CD4-positive, alpha-beta T cell treated with Interleukin-15 for 4 hours (primary cell): ENCODE data around the gene CADPS.

Source experiments
- DNase-seq: peaks from one replicate; pipeline ENCODE4 v3.0.0-alpha.2; 2020; ENCODE audit warnings: low spot score

CADPS gene

DNA sequence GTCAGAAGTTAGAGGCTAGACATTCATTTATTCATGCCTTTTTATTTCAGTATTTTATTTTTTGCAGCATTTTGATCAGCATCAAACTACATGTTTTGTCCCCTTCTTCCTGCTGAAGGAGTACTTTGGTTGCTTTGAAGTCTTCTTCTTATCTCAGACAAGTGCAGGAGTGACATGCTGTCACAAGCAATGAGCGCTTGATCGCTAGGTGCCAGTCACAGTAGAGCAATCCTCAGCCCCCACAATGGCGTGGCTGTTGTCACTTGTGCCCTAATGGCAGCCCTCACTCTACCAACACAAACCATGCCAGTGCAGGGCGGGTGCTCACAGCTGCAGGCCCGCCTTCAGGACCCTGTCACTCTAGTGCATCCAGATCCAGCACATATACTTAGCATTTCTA lies 317.2 kb downstream of the CADPS start:
- DNase-seq = no peak

DNA sequence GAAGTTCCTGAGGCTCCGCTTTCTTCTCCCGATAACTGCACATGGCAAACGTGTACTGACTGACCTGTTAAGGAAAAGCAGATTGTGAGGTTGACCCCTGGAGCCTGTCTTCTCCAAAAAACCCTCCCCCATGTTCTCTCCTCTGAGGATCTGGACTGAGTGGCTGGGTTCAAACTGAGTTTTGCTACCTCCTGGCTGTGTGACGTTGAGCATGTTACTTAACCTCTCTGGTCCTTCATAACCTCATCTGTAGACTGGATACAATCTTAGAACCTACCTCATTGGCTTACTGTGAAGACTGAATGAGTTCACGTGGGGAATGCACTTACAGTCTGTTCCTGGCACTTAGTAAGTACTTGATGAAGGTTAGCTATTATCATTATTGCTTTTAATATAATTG lies 317.8 kb downstream of the CADPS start:
- DNase-seq = no peak

DNA sequence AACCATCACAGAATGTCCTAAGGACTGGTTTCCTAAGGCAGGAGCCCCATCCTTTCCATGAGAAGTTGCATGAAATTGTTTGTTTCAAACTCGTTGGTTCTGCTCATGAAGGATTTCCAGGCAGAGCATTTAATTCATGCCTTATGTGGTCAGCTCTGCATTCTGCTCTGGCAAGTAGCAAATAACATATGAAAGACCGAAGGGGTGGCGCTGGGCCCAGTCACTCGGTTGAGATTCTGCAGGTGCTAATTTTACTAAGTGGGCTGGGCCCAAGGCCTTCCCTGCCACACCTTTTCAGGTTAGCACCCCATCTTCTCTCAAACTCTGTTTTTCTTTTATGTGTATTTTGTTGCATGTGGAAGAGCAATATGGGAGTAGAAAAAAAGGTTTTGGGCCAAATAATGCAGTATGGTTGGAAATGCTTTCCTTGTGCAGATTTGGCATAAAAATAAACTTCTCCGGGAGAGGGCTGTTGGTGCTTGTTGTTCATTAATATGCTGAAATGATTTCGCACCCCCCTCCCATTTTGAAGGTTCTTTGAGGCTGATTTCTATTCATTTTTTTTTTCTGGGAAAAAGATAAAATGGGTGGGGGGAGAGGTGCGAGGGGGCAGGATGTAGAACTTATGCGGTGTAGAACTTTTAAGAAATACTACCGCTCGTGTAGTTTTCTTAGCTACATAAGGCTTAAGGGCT lies 318.9 kb downstream of the CADPS start:
- no peak for DNase-seq

DNA sequence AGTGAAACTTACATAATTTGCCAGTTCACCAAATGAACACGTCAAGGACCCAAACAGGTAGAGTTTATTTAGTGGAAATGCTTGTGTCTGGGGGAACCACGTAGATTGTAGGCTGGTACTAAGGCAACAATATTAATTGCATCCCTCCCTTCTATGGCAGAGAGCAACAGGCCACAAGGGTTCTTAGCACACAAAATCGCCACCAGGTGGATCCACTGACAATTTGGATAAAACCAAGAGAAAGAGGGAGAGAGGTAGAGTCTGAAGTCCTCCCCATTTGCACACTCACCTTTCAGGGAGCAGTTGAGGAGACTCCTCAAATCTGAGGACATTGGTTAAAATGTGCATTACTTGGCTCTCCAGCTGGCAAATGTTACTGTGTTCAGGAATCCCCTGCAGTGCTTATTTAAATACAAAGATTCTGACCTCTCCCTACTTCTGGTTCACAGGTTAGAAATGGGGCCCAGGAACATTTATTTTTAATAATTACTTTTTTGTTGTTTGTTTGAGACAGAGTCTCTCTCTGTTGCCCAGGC lies 320.9 kb downstream of the CADPS start:
- no peak for DNase-seq

DNA sequence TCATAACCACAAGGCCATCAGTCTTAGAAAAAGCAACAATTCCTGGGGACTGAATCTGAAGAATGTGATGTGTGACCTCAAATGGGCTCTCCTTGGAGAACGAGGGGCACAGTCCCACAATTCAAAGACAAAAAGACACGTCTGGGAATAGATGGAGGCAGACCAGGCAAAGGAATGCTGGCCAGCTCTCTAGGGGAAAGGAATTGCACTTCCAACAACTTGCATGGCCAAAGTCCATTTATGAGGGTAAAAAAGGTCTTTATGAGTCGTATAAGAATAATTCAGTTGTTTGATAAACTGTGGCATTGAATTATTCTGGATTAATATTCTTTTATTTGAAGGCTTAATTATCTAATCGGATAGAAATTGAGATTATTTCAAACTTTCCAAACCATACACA lies 321.4 kb downstream of the CADPS start:
- no peak for DNase-seq

DNA sequence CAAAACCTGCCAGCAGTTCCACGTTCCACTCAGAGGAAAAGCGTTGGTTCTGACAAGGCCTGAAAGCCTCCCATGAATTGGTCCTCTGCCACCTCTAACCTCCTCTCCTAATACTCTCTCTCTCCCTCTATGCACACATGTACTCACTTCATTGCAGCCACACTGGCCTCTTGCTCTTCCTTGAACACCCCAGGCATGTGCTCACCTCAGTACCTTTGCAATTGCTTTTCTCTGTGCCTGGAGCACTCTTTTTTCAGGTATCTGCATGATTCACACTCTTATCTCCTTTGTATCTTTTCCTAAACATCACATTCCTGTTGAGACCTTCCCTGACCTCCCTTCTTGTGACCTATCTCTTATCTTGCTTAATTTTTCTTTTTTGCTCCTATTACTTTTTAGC lies 323.7 kb downstream of the CADPS start:
- no peak for DNase-seq

DNA sequence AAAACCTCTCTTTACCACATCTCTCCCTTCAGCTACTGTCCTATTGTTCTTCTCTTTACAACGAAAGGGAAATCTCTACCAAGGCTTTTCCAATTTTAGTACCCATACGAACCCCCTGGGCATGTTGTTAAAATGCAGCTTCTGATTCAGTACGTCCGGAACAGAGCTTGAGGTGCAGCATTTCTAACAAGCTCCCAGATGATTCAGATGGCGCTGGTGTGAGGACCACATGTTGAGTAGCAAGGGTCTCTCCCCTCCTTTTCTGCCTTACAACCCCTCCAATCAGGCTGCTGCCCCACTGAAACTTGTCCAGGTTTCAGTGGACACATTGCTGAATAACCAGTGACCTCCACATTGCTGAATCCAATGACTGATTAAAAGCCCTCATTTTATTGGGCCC lies 324.8 kb downstream of the CADPS start:
- no peak for DNase-seq

DNA sequence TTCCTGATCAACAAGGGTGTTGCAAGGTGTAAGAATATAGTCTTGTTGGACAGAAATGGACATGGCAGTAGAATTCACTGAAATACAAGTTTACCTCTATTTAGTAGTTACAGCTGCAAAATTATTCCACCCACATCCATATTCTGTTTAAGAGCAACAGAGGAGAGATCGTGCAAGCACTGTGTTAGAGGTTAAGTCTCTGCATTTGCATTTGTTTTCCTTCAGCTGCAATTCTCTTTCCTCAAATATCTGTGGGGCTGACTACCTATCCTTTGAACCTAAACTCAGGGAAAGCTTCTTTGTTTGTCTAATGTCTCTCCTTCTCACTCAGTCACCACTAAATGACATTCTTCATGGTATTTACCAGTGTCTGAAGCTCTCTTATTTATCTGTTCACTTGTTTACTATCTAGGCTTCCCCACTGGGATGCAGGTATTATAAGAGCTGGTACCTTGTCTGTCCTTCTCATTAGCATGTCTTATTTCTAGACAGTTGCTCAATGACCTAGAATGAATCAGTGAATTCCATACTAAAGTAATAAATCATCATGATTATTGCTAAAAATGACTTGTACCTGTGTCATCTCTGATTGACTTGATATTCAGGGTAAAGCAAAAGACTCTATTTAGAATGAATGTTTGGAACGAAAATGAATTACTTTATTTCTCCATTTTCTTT lies 326.5 kb downstream of the CADPS start:
- no peak for DNase-seq

DNA sequence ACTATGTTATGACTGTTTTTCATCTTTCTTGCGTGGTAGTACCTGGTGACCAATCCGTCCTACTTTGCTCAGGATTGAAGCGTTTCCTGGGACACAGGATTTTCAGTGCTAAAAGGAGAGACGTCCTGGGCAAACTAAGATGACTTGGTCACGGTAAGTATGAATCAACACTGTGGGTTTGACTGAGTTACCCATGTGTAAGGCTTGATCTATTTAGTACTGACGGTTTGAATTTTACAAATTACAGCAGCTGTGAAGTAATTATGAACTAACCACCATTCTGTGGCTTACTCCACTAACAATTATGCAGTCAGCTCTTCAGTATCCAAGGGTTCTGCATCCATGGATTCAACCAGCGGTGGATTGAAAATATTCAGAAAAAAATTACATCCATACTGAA lies 328.9 kb downstream of the CADPS start:
- no peak for DNase-seq

DNA sequence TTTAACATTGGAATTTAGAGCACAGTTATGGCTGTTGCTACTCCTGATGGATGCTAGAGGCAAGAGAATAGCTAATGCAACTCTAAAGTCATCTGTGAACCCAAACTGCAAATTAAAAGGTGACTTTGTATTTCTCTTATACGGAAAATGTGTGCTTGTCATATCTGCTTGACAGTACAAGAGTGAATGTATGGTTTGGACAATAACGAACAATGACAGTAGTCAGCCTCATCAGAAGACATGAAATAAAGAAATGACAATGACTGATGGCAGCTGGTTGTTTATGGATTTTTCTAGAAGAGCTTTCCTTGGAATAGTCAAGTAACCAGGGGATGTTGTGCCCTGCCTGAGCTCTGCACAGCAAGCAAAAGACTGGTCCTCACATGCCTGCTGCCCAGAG lies 333.0 kb downstream of the CADPS start:
- DNase-seq = no peak

DNA sequence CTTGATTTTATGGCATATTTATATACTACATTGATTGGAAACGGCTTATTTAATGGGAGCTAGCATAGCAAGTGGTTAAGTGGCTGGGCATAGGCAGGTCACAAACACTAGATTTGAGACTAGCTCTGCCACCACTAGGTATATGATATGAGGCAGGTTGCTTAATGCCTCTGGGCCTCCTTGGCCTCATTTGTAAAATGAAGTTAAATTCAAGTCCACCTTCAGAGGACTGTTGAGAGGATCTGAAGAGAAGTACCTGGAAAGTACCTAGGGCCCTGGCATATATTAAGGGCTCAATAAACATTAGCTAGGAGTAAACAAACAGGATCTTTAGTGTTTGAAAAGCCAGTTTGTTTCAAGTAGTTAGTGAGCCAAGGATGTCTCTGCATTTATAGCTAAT lies 335.5 kb downstream of the CADPS start:
- no peak for DNase-seq

DNA sequence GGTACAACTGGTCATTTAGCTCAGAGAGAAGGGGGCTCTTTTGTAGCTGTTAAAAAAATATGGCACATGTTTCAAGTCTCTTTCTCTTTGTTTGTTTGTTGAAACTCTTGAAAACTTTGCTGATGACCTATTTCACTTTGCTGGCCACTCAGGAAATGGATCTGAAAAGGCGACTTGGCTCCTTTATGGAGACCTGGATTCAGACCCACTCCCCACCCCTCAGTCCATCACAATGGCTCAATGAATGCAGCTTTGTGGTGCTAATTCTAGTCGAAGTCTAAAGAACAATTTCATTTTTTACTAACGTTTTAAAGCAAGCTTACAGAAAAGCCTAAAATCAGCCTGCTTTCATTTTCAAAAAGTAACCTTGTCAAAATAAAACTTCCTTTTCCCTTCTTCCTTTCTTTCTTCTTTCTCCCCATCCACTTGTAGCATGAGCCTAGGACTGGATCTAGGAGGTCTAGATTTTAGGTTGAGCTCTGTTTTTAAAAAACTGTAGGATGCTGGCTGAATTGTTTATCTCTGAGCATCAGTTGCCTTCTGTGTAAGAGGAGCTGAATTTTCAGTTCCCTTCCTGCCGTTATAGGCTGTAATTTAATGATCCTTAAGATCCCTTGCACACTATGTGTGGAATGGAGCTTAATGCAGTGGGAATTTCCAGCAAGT lies 336.4 kb downstream of the CADPS start:
- no peak for DNase-seq

DNA sequence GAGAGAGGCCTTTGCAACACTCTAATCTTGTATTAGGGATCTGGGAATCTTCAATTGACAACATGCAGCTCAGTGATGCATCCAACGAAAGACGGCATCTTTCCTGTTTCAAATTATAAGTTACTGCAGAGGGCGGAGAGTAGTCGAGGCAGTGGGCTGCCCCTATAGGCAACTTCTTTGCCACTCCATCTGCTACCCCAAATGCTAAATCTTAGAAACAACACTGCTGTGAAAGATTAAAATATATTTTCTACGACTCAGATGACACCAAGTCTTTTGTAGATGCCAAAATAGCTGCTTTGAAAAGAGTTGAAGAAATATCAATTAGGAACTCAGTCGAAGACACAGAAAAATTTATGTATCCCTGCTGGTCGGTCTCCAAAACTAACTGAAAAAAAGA lies 340.9 kb downstream of the CADPS start:
- DNase-seq = no peak

DNA sequence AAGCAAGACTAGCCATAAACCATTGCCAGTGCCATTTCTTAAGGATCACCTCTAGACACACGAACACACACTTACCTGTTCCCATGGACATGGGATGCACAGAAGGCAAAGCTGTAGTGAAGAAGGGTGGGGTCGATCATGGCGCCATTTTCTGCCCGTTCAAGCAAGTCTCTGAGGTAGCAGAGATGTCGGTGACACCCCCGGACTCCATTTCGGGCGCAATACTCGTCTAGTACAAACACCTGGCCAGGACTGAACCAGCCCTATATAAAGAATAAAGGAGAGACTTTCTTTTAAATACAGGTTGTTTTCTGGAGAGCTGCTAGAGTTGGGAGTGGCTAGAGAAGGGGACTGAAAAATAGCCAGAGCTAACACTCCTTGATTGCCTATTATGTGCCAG lies 342.4 kb downstream of the CADPS start:
- no peak for DNase-seq

DNA sequence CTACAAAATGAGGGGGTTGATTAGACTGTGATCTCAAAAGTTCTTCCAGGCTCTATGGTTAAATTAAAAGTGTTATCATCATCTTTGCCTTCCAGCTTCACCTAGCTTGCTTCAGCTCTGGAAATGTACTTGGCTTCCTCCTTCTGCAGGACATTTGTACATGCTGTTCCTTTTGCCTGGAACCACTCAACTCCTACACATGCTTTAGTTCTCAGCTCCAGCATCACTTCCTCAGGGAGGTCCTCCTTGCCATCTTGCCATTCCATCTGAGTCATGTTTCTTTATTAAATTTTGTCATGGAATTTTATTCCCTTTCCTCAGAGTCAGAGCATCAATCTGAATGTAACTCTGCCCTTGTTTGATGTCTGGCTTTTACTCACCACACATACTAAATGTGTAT lies 343.2 kb downstream of the CADPS start:
- DNase-seq = no peak

DNA sequence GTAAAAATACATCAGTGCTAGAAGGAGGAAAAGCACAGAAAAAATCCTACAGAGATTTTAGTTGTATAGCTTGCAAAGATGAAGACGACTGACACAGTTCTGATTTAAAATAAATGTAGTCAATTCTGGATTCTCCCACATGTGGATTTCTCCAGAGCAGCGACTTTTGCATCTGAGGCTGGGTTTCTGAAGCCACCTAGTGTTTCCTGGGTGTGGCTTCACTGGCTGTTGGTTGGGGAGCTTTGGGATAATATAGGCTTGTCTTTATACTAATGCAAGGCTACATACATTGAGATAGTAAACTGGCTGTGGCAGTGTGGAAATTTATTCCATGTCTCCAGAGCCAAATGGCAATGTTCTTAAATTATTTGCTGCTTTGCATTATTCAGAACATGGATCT lies 343.7 kb downstream of the CADPS start:
- no peak for DNase-seq

DNA sequence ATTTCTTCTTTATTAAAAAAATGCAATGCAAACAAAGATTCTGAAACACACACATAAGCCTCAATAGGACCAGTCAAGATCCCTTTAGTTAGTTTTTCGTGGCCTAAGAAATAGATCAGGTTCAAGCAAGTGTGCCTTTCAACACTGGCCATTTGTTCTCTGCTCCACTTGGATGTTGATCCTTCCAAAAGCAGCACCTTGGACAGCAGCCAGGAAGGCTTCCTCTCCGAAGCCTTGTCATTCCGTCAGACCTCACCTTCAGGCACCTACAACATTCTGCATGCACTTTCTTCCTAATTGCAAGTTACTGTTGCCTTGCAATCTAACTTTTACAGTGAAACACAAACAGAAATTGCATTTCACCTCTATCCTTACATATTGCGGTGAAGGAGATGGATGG lies 346.0 kb downstream of the CADPS start:
- no peak for DNase-seq

DNA sequence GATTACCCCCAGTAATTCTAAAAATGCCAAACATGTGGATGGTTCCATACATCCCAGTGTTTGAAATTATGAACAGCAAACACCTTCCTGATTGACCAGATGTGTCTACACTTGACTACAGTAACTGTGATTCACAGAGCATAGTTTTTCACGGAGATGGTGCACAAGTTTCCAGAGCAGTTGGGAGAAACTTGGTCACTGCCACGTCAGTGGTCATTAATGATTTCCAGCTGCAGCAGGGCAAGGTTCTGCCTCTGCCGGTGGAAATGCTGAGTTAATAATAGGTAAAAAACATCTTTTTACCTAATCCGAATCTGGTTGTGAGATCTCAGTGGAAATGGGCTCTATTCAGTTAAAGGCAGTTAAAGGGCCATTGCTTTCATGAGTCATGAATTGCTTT lies 347.7 kb downstream of the CADPS start:
- no peak for DNase-seq

DNA sequence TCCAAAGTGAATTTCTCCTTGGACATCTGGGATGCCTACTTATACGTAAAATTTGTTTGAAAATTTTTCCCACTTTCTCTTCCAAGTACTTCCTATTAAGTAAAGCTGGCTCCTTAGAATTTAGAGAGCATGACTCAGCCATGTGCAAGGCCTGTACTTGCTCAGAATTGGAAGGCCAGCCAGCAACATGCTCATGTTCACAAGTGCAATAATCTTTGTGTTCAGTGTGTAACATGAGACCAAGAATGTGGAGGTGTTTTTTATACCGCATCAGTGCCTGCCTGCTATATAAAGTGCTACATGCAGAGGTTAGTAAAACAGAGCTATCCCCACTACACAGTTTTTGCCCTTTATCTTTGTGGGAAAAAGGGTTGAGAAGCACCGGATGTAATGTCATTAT lies 349.9 kb downstream of the CADPS start:
- DNase-seq = no peak

DNA sequence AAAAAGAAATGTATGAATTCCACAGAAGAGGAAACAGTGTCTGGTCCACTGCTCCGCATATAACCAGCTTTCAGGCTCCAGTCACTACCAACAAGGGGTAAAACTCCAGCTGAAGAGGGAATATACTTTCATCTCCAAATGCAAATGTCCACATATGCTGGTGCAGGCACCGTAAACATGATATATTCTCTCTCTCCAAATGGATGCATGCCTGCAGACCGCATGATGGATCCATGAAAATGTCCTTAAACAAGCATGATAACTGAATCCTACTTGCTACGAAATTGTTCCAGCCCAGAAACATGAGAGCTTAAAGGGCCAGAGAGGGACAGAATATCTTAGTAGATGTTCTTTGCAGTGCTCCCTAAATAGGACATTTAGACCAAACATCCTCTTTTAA lies 351.5 kb downstream of the CADPS start:
- no peak for DNase-seq

DNA sequence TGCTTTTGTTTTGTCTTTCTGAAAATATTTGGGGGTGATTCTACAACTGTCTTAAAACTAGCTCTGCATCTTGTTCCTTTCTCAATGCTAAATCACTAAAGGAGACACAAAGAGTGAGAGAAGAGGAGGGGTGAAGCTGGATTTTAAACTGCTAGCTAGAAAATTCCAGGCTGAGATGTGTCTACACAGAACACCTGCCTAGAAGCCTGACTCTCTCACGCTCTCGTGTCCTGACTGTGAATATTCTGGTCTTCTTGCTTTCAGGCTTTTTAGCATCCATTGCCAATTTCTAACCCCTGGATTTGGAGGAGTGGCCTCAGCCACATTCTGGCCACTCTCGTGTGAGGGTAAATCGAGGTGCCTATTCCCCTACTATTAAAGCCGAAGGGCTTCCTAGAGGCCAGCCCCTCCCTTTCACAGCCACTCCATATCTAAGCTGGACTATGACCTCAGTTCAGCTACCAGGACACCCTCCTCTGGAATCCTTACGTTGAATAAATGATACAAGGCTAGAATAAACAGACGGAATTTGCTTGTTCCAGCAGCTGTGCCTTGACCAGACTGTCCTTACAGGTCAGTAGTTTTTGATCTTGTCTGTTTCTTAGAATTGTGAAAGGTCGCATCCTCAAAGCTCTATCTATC lies 353.6 kb downstream of the CADPS start:
- no peak for DNase-seq

DNA sequence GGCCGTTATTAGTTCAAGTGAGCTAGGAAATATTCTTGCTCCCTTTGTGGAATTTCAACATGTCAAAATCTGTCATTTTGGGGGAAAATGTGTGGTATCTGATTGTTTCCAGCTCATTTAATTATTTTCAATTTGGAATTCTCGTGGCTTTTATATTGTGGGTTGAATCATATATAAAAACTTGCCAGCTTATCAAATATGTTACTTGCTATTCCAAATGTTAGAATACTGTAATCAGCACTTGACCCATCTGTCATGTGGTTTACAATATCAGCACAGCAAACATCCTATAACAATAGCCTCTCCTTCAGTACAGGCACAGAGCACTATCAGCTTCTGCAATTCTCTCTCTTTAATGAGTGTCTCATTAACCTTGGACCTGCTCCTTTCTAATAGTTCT lies 371.7 kb downstream of the CADPS start:
- no peak for DNase-seq
